GM11168 (cell line): ENCODE results near the gene BNC1.

Experiments used
- in situ Hi-C: fragments of 300-500 bp; cut with MboI; formaldehyde crosslinking; loops from one replicate; pipeline ENCODE4 v1.12.0; 2022; ENCODE audit warnings: low sequenced_read_pairs; ENCODE audit not compliant: unreplicated experiment

Gene BNC1

GRCh38 chr15:83250781-83251180 lies 33.7 kb downstream of the BNC1 start:
- in situ Hi-C loops = loop anchor here (25.0 kb wide), 1 partner anchor 312 kb away; no protein-coding TSS in a partner anchor

GRCh38 chr15:83249030-83249343 lies 35.5 kb downstream of the BNC1 start:
- in situ Hi-C loops = no loop called here

GRCh38 chr15:83248151-83249029 lies 36.1 kb downstream of the BNC1 start:
- in situ Hi-C loops = no loop called here

- in situ Hi-C loops = no loop called here
Measured at GRCh38 chr15:83243634-83244033, 40.8 kb downstream of the BNC1 start.

- in situ Hi-C loops = no loop called here
Measured at GRCh38 chr15:83230242-83230641, 54.2 kb downstream of the BNC1 start.

GRCh38 chr15:83225449-83225848 lies 59.0 kb downstream of the BNC1 start:
- in situ Hi-C loops = no loop called here

- in situ Hi-C loops = loop anchor here (25.0 kb wide), 1 partner anchor 209 kb away; the partner anchor contains the start of gene C15orf40
Measured at GRCh38 chr15:83221781-83222180, 62.7 kb downstream of the BNC1 start.

GRCh38 chr15:83219026-83219425 lies 65.4 kb downstream of the BNC1 start:
- in situ Hi-C loops = loop anchor here (25.0 kb wide), 1 partner anchor 207 kb away; the partner anchor contains the start of gene C15orf40

- in situ Hi-C loops = loop anchor here (25.0 kb wide), 1 partner anchor 203 kb away; the partner anchor contains the start of gene C15orf40
Measured at GRCh38 chr15:83215306-83215705, 69.2 kb downstream of the BNC1 start.

GRCh38 chr15:83210619-83211018 lies 73.8 kb downstream of the BNC1 start:
- in situ Hi-C loops = loop anchor here (25.0 kb wide), 1 partner anchor 198 kb away; the partner anchor contains the start of gene C15orf40

- in situ Hi-C loops = loop anchor here (25.0 kb wide), 1 partner anchor 197 kb away; the partner anchor contains the start of gene C15orf40
Measured at GRCh38 chr15:83209333-83209732, 75.1 kb downstream of the BNC1 start.

GRCh38 chr15:83208367-83208661 lies 76.2 kb downstream of the BNC1 start:
- in situ Hi-C loops = loop anchor here (25.0 kb wide), 1 partner anchor 196 kb away; the partner anchor contains the start of gene C15orf40

GRCh38 chr15:83207660-83208366 lies 76.7 kb downstream of the BNC1 start, which contains the start of gene HDGFL3:
HDGFL3 (minus strand) TSS chr15:83207823; CDS start chr15:83207414, 409 bp downstream.
- in situ Hi-C loops = loop anchor here (25.0 kb wide), 1 partner anchor 196 kb away; the partner anchor contains the start of gene C15orf40

GRCh38 chr15:83207009-83207659 lies 77.3 kb downstream of the BNC1 start:
- in situ Hi-C loops = loop anchor here (25.0 kb wide), 1 partner anchor 195 kb away; the partner anchor contains the start of gene C15orf40

GRCh38 chr15:83206526-83207008 lies 77.9 kb downstream of the BNC1 start:
- in situ Hi-C loops = loop anchor here (25.0 kb wide), 1 partner anchor 194 kb away; the partner anchor contains the start of gene C15orf40
